Activated CD8-positive, alpha-beta memory T cell treated with anti-CD3 and anti-CD28 coated beads for 4 hours (primary cell): ENCODE data around the gene TAF3.
"Not testable (repeated sequence)": the region's sequence is repeated elsewhere in the genome, so short reads cannot be mapped to it uniquely, and the experiment has no call there.

Experiments used
- DNase-seq, 2 donors: peaks; one replicate each; pipeline ENCODE4 v3.0.0-alpha.2; 2020; ENCODE audit warnings: low read depth in 2 of 2

TAF3 gene

GRCh38 chr10:7971949-7972348 lies 153.6 kb downstream of the TAF3 start:
- DNase-seq, result no peak

- no peak for DNase-seq
Measured at GRCh38 chr10:7972367-7972766, 154.1 kb downstream of the TAF3 start.

- no peak for DNase-seq
Measured at GRCh38 chr10:7980196-7980595, 161.9 kb downstream of the TAF3 start.

GRCh38 chr10:7982727-7983126 lies 164.4 kb downstream of the TAF3 start:
- DNase-seq, result no peak

DNA sequence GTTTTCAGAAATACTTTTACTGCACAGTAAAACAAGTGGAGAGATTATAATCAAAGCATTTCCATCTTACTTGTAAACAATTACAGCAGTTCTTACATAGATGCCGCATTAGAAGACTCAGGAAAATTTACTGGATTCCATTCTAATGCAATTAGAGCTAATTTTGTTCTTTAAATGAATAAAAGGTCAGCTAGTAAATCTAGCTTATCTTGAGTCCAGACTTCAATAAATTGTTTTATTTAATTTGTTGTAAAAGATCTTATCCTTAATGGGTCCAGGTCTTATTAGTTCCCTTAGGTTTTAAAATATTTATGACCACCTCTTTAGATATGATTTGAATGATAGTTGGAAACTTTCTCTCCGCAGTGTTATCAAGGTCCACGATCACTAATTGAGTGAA lies 166.0 kb downstream of the TAF3 start:
- DNase-seq, result no peak

- DNase-seq, result no peak
Measured at GRCh38 chr10:7984896-7985295, 166.6 kb downstream of the TAF3 start.

DNA sequence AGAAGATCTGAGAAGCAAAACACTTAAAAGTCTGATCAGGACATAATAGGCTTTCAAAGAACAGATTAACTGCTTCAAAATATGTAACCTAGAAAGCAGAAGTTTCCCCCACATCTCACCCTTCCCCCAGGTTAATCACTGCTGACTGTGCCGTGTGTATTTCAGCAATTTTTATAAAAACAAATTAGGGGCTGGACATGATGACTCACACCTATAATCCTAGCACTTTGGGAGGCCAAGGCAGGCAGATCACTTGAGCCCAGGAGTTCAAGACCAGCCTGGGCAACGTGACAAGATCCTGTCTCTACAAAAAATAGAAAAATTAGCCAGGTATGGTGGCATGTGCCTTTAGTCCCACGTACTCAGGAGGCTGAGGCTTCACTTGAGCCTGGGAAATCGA lies 168.5 kb downstream of the TAF3 start:
- DNase-seq, result no peak

- no peak for DNase-seq
Measured at GRCh38 chr10:7988989-7989388, 170.7 kb downstream of the TAF3 start.

GRCh38 chr10:7998831-7999230 lies 180.5 kb downstream of the TAF3 start:
- no peak for DNase-seq

DNA sequence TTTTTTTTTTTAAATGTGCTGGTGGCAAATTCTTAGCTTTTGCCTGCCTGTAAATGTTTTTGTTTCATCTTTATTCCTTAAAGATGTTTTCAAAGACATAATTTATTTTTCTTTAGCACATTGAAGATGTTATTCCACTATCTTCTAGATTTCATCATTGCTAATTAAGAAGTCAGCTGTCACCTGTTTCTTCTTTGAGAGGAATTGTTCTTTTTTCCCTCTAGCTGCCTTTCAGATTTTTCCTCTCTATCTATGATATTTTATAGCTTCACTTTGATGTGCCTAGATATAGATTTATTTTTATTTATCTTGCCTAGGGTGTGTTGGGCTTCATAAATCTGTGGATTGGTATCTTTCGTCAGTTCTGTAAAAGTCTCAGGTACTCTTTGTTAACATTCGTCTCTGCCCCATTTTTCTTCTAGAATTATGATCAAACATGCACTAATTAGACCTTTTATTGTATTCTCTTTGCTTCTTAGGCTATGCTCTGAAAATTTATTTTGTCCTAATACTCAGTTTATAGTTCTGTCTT lies 186.2 kb downstream of the TAF3 start:
- DNase-seq, result no peak

GRCh38 chr10:8006274-8006999 lies 188.1 kb downstream of the TAF3 start:
- DNase-seq, result no peak

- DNase-seq, result no peak
Measured at GRCh38 chr10:8009031-8009430, 190.7 kb downstream of the TAF3 start.

DNA sequence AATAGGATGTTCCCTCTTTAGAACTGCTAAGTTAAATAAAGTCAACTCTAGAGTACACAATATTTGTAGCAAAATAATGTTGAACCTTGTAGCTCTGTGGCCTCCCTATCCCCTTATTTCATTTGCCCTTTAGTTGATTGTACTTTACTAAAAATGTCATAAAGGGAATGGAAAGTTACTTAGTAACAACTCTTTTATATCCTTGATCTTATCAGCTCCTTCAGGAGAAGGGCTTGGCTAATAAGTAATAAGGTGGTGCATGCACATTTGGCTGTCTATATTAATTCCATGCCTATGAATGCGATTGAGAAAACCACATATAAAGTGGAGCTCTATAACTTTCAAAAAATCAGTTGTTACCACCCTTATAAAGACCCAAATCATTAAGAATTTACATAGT lies 194.7 kb downstream of the TAF3 start:
- no peak for DNase-seq

DNA sequence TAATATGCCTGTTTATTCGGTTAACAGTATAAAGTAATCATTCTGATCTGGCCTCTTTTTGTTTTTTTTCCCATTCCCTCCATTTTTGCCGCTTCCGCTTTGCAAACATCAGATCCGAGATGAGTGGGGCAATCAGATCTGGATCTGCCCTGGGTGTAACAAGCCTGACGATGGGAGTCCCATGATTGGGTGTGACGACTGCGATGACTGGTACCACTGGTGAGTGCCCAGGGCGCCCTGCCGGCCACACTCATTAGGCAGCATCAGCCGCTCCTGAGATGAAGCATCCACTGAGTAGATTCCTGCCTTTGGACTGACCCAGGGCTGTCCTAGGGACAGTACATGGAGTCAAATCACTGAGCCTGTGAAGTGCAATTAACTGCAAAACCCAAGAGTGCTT lies 195.3 kb downstream of the TAF3 start:
- no peak for DNase-seq

GRCh38 chr10:8014649-8015048 lies 196.3 kb downstream of the TAF3 start:
- no peak for DNase-seq

- no peak for DNase-seq
Measured at GRCh38 chr10:8017277-8017676, 199.0 kb downstream of the TAF3 start.

- no peak for DNase-seq
Measured at GRCh38 chr10:8023321-8023720, 205.0 kb downstream of the TAF3 start.

- no peak for DNase-seq
Measured at GRCh38 chr10:8023851-8024250, 205.5 kb downstream of the TAF3 start.

GRCh38 chr10:8026349-8027259 lies 208.3 kb downstream of the TAF3 start:
- DNase-seq, result no peak

GRCh38 chr10:8031211-8031610 lies 212.9 kb downstream of the TAF3 start:
- DNase-seq, result not testable (repeated sequence)

- DNase-seq, result no peak
Measured at GRCh38 chr10:8032558-8032957, 214.3 kb downstream of the TAF3 start.

- no peak for DNase-seq
Measured at GRCh38 chr10:8033812-8034465, 215.6 kb downstream of the TAF3 start.
